ENCODE data around the gene CXCL5. TPM values are rescaled to one million over a fixed set of nuclear protein-coding genes. Genes with fewer than 3 reads are reported as not detected.

The CXCL5 gene
- total RNA-seq, 1 donor from 2014 or later: not detected

DNA sequence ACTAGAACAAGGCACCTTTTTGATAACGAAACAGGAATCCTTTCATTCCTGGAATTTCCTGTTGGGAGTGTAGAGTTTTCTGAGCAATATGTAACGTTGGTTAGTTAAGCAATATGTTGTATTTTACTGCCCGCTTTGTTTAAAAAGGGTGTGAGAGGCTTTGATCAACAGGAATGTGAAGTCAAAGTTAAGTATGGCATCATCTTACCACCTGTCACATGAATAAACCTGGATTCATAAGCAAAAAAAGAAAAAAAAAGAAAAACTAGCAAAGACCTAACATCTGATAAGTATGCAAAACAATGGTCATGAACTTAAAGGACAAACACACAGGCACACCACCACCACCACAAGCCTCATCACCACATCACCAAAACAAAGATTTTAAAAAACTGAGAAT, 7.1 kb upstream of the CXCL5 start:
- TF ChIP-seq, protein P1, sequence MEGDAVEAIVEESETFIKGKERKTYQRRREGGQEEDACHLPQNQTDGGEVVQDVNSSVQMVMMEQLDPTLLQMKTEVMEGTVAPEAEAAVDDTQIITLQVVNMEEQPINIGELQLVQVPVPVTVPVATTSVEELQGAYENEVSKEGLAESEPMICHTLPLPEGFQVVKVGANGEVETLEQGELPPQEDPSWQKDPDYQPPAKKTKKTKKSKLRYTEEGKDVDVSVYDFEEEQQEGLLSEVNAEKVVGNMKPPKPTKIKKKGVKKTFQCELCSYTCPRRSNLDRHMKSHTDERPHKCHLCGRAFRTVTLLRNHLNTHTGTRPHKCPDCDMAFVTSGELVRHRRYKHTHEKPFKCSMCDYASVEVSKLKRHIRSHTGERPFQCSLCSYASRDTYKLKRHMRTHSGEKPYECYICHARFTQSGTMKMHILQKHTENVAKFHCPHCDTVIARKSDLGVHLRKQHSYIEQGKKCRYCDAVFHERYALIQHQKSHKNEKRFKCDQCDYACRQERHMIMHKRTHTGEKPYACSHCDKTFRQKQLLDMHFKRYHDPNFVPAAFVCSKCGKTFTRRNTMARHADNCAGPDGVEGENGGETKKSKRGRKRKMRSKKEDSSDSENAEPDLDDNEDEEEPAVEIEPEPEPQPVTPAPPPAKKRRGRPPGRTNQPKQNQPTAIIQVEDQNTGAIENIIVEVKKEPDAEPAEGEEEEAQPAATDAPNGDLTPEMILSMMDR (IDR thresholded peaks at IDR 0.05): no peak
- H3K36me3 ChIP-seq: no peaks in the 10 kb centered on the region
- intact Hi-C loops (cut with DNase I): no loop called here
- H3K9me3 ChIP-seq: no peaks in the 10 kb centered on the region
- no peak for DNase-seq (ENCODE audit: low spot score in 2 of 2)
- no peak overlapping the region for H3K27ac ChIP-seq
- H3K27me3 ChIP-seq: no peaks in the 10 kb centered on the region
- no peaks in the 10 kb centered on the region for H3K4me1 ChIP-seq
- H3K4me3 ChIP-seq: no peak overlapping the region

DNA sequence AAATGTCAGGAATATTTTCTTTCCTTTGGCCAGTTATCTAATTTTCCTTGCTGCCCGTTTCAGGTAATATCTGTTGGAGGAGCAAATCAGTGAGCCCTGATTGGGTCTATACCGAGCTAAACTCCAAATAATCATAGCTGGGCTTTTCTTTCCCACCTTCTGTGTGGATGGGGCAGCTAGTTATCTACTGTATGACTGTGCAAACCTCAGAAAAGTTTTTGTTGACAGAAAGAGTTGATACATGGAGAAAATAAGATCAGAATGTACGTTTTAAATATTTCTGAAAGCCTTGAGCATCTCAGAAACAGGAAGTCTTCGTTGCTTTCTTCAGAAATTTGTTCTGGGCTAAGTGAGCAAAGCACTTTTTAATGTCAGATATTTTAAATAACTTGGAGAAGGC, 6.2 kb upstream of the CXCL5 start:
- no peaks in the 10 kb centered on the region for H3K27me3 ChIP-seq
- intact Hi-C loops (cut with DNase I): no loop called here
- H3K4me1 ChIP-seq: no peaks in the 10 kb centered on the region
- no peak overlapping the region for H3K4me3 ChIP-seq
- no peak overlapping the region for H3K27ac ChIP-seq
- no peaks in the 10 kb centered on the region for H3K9me3 ChIP-seq
- no peak for DNase-seq (ENCODE audit: low spot score in 2 of 2)
- TF ChIP-seq, protein P1 (IDR thresholded peaks at IDR 0.05): no peak
- H3K36me3 ChIP-seq: no peaks in the 10 kb centered on the region

DNA sequence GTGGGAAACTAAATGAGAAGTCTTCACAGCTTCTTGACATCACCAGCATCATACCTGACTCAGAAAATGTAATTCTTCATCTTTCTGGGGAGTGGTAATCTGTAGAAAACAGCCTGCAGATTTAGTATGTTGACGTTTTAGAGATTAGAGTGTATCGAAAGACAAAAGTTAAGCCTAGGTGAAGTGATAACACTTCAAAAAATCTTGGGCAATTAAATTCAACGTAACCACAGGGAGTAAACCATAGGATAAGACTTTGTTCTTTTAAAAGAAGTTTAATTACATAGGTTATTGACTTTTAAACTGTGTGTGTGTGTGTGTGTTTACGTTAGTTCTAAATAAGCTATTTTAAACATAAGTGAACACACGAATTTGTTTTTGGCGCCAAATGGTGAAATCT, 1.8 kb upstream of the CXCL5 start:
- Histone ChIP-seq H3K27me3 (no peaks in the 10 kb centered on the region), H3K4me3 (no peak overlapping the region), H3K27ac (no peak overlapping the region), H3K4me1 (peaks cover 0 to 4% of the 10 kb centered on the region in 2 donors), H3K9me3 (no peaks in the 10 kb centered on the region), H3K36me3 (no peaks in the 10 kb centered on the region)
- intact Hi-C loops (cut with DNase I): no loop called here
- TF ChIP-seq, protein P1 (IDR thresholded peaks at IDR 0.05): no peak
- no peak for DNase-seq (ENCODE audit: low spot score in 2 of 2)

GRCh38 chr4:73992050-73992449, 6.4 kb downstream of the CXCL5 start:
- H3K36me3 ChIP-seq: no peaks in the 10 kb centered on the region
- H3K9me3 ChIP-seq: no peaks in the 10 kb centered on the region
- H3K27ac ChIP-seq: no peak overlapping the region
- no peaks in the 10 kb centered on the region for H3K27me3 ChIP-seq
- H3K4me1 ChIP-seq: no peaks in the 10 kb centered on the region
- no peak for DNase-seq (ENCODE audit: low spot score in 2 of 2)
- TF ChIP-seq, protein P1 (IDR thresholded peaks at IDR 0.05): no peak
- intact Hi-C loops (cut with DNase I): no loop called here
- H3K4me3 ChIP-seq: no peak overlapping the region

GRCh38 chr4:73991742-73992000, 6.8 kb downstream of the CXCL5 start:
- Histone ChIP-seq H3K4me1 (no peaks in the 10 kb centered on the region), H3K36me3 (no peaks in the 10 kb centered on the region), H3K4me3 (no peak overlapping the region), H3K27me3 (no peaks in the 10 kb centered on the region), H3K27ac (no peak overlapping the region), H3K9me3 (no peaks in the 10 kb centered on the region)
- no peak for DNase-seq (ENCODE audit: low spot score in 2 of 2)
- TF ChIP-seq, protein P1 (IDR thresholded peaks at IDR 0.05): no peak
- intact Hi-C loops (cut with DNase I): no loop called here

DNA sequence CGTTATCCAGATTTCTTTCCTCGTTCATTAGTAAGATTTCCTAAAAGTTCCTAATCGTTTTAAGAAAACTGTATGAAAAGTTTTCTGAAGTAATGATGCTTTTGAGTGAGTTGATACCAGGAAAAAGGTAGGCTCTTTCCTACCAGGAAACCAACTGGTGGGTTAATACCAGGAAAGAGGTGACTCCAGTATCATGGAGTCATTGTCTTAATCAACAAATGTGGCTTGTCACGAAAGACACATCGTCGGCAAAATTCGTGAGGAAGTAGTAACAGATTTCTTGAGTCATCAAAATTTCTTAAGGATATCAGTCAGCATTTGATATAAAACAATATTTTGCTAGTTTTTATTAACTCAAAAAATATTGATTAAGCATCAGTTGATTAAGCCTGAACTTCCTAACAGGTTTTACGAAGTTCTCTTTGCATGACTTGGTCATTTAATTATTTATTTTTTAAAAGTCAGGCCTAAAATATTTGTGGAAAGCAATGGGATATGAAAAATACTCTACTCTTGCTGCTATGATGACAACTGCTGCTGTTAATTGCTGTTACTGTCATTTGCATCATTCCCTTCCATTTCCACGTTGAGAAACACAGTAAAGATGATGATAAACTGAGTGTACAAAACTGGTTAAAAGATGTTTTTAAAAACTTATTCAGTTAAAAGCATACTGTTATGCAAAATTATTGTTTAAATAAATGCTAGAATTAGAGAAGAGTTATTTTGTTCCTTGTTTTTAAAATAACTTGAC, 7.3 kb downstream of the CXCL5 start:
- DNase-seq (ENCODE audit: low spot score in 2 of 2): no peak
- no peaks in the 10 kb centered on the region for H3K4me1 ChIP-seq
- no peak overlapping the region for H3K27ac ChIP-seq
- TF ChIP-seq, protein P1 (IDR thresholded peaks at IDR 0.05): no peak
- no peaks in the 10 kb centered on the region for H3K27me3 ChIP-seq
- H3K4me3 ChIP-seq: no peak overlapping the region
- no peaks in the 10 kb centered on the region for H3K9me3 ChIP-seq
- intact Hi-C loops (cut with DNase I): no loop called here
- H3K36me3 ChIP-seq: no peaks in the 10 kb centered on the region

All from ascending aorta (tissue), 2 donors.